Bronchial epithelial cell (primary cell): ENCODE results near the gene COL21A1. TPM values are rescaled to one million over a fixed set of nuclear protein-coding genes. Genes with fewer than 3 reads are reported as not detected.

Experiments
- DNase-seq: peaks from one replicate; pipeline ENCODE4 v3.0.0-alpha.2; 2010; ENCODE audit warnings: low read depth
- FAIRE-seq: peaks from 2 replicates; lab custom pipeline; 2011; peaks lifted over from hg19 to GRCh38; lab: Jason Lieb, UNC
- H3K27me3 ChIP-seq: 2 replicates; pipeline ENCODE4 v1.5.1; 2011; ENCODE audit warnings: low read length; ENCODE audit not compliant: control insufficient read depth, insufficient read depth
- H3K36me3 ChIP-seq: 2 replicates; pipeline ENCODE4 v1.5.1; 2011; ENCODE audit warnings: low read length; ENCODE audit not compliant: control insufficient read depth, insufficient read depth
- H3K4me3 ChIP-seq: 2 replicates; pipeline ENCODE4 v1.5.1; 2011; ENCODE audit warnings: mild to moderate bottlenecking, low read depth, low read length, control low read depth
- total RNA-seq: library from RNA; depleted of rRNA; stranded (reverse); fragments of >200 nt; gene quantifications from 2 replicates; pipeline ENCODE4 v1.2.1, GENCODE V29; 2014
- TF ChIP-seq, protein P1 (sequence below): IDR thresholded peaks from 2 replicates; pipeline ENCODE4 v1.5.1; 2011; ENCODE audit warnings: mild to moderate bottlenecking, moderate library complexity, low read length, control low read depth, inconsistent platforms; ENCODE audit not compliant: insufficient read depth, severe bottlenecking

COL21A1 gene
- total RNA-seq, 1 donor from 2014 or later = 8.2 TPM

DNA sequence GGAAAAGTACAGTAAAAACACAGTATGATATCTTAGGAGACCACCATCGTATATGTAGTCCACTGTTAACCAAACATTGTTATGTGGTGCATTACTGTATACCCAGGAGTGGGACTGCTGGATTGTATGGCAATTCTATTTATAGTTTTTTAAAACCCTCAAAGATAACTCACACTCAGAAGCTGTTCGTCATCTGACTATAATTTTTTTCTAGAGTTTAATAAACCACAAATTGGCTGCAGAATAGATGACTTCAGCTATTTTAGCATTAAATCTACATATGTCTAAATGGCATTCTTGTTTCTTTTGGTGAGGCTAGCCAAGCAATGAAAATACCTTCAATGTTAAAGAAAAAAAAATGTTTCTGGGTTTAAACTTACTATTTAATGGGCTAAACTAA is 237.7 kb downstream of the COL21A1 start:
- Histone ChIP-seq H3K27me3 (no peaks in the 10 kb centered on the region), H3K4me3 (no peak overlapping the region), H3K36me3 (no peaks in the 10 kb centered on the region)
- TF ChIP-seq, protein P1, sequence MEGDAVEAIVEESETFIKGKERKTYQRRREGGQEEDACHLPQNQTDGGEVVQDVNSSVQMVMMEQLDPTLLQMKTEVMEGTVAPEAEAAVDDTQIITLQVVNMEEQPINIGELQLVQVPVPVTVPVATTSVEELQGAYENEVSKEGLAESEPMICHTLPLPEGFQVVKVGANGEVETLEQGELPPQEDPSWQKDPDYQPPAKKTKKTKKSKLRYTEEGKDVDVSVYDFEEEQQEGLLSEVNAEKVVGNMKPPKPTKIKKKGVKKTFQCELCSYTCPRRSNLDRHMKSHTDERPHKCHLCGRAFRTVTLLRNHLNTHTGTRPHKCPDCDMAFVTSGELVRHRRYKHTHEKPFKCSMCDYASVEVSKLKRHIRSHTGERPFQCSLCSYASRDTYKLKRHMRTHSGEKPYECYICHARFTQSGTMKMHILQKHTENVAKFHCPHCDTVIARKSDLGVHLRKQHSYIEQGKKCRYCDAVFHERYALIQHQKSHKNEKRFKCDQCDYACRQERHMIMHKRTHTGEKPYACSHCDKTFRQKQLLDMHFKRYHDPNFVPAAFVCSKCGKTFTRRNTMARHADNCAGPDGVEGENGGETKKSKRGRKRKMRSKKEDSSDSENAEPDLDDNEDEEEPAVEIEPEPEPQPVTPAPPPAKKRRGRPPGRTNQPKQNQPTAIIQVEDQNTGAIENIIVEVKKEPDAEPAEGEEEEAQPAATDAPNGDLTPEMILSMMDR = no peak
- DNase-seq (no peak), FAIRE-seq (no peak)
